GM12878 (cell line): Measurements from ENCODE around the gene RAMP1. TPM values are rescaled to one million over a fixed set of nuclear protein-coding genes. Genes with fewer than 3 reads are reported as not detected.
A peak's percentile ranks its signal among the peaks of the same experiment; 100 is the strongest.

Experiments used
- ATAC-seq: fragments of 200-7000 bp; cut with Tn5 transposase; 3 replicates; pipeline ENCODE4 v1.9.1; 2020; ENCODE audit warnings: mild to moderate bottlenecking, moderate library complexity
- BruUV-seq: library from RNA; stranded (reverse); fragments of 400-500 nt; replicated peaks from 2 replicates; lab custom pipeline; 2021; lab: Mats Ljungman, UMichigan
- CTCF ChIA-PET: fragments of 300-600 bp; sonication (Branson Sonifier 250); formaldehyde crosslinking; extraction: SDS; loops from one replicate; lab custom pipeline; 2021; ENCODE audit warnings: inconsistent platforms; lab: Yijun Ruan, JAX
- POLR2A ChIA-PET: fragments of 350-600 bp; formaldehyde crosslinking; extraction: SDS; loops from one replicate; lab custom pipeline; 2021; ENCODE audit warnings: inconsistent platforms; lab: Charles Lee
- RAD21 ChIA-PET: fragments of 300-600 bp; sonication (Branson Sonifier 250); formaldehyde crosslinking; loops from one replicate; lab custom pipeline; 2023; ENCODE audit warnings: antibody characterized with exemption; ENCODE audit not compliant: unreplicated experiment; lab: Charles Lee
- SMC1A ChIA-PET: fragments of 300-600 bp; sonication (Branson Sonifier 250); formaldehyde crosslinking; loops from one replicate; lab custom pipeline; 2023; ENCODE audit not compliant: unreplicated experiment, uncharacterized antibody; lab: Charles Lee
- DNase-seq: peaks from one replicate; pipeline ENCODE4 v3.0.0-alpha.2; 2011; ENCODE audit warnings: low read depth, low spot score
- FAIRE-seq: peaks from 3 replicates; lab custom pipeline; 2011; peaks lifted over from hg19 to GRCh38; lab: Jason Lieb, UNC
- H2AFZ ChIP-seq: 2 replicates; pipeline ENCODE4 v1.6.0; 2011; ENCODE audit warnings: low read depth, low read length, control low read depth; ENCODE audit not compliant: control insufficient read depth
- H3K27ac ChIP-seq: 2 replicates; pipeline ENCODE4 v1.5.1; 2011; ENCODE audit warnings: control low read depth; ENCODE audit not compliant: control insufficient read depth, insufficient read depth
- H3K27me3 ChIP-seq, 2 experiments: replicated peaks in 1 of 2; 2 replicates each; pipeline versions ENCODE4 v1.6.0 to v1.6.1; 2011; ENCODE audit warnings: low read length in 1 of 2; ENCODE audit not compliant: control insufficient read depth in 2 of 2, insufficient read depth in 2 of 2
- H3K36me3 ChIP-seq, 2 experiments: 2 replicates each; pipeline ENCODE4 v1.5.1; 2011; ENCODE audit warnings: low read length in 1 of 2; ENCODE audit not compliant: control insufficient read depth in 2 of 2, insufficient read depth in 2 of 2
- H3K4me1 ChIP-seq: 2 replicates; pipeline ENCODE4 v1.6.1; 2011; ENCODE audit warnings: mild to moderate bottlenecking, low read length, moderate library complexity, mixed read lengths; ENCODE audit not compliant: control insufficient read depth, insufficient read depth
- H3K4me2 ChIP-seq: 2 replicates; pipeline ENCODE4 v1.6.0; 2011; ENCODE audit warnings: control low read depth; ENCODE audit not compliant: control insufficient read depth, insufficient read depth
- H3K4me3 ChIP-seq: fragments of 200-600 bp; sonication (generic); 2 replicates; pipeline ENCODE4 v1.5.1; 2016
- H3K79me2 ChIP-seq: 2 replicates; pipeline ENCODE4 v1.6.0; 2011; ENCODE audit warnings: low read length; ENCODE audit not compliant: control insufficient read depth, insufficient read depth
- H3K9ac ChIP-seq: 2 replicates; pipeline ENCODE4 v1.8.0; 2011; ENCODE audit warnings: low read length, control low read depth, mixed read lengths; ENCODE audit not compliant: control insufficient read depth, insufficient read depth
- H3K9me3 ChIP-seq: replicated peaks from 3 replicates; pipeline ENCODE4 v1.5.1; 2011; ENCODE audit warnings: mild to moderate bottlenecking, low read length; ENCODE audit not compliant: control insufficient read depth, insufficient read depth
- H4K20me1 ChIP-seq: 2 replicates; pipeline ENCODE4 v1.6.0; 2011; ENCODE audit not compliant: control insufficient read depth, insufficient read depth
- NR2F1 ChIP-seq: fragments of 450-650 bp; conservative IDR thresholded peaks from 2 replicates; pipeline ENCODE4 v1.6.1; 2017; ENCODE audit warnings: mild to moderate bottlenecking
- RUNX3 ChIP-seq: IDR thresholded peaks from 2 replicates; pipeline ENCODE4 v1.6.1; 2012; ENCODE audit warnings: low read length, inconsistent platforms
- SPI1 ChIP-seq: IDR thresholded peaks from 2 replicates; pipeline ENCODE4 v1.6.1; 2011; ENCODE audit warnings: low read depth, mild to moderate bottlenecking, low read length, moderate library complexity, borderline replicate concordance; ENCODE audit not compliant: insufficient read depth
- SREBF1 ChIP-seq: IDR thresholded peaks from 2 replicates; pipeline ENCODE4 v1.6.1; 2012; ENCODE audit warnings: mild to moderate bottlenecking, low read length
- WGBS: methylation state at CpG from one replicate; pipeline ENCODE4 v1.1.6; 2016; ENCODE audit warnings: low lambda C conversion rate; ENCODE audit not compliant: insufficient replicate concordance, insufficient coverage; ENCODE audit errors: missing lambda C conversion rate; 5-methylcytosine and 5-hydroxymethylcytosine counted together
- in situ Hi-C: fragments of 300-500 bp; cut with MboI; formaldehyde crosslinking; loops from 9 replicates; pipeline ENCODE4 v1.14.3; 2018; ENCODE audit warnings: mixed read lengths
- intact Hi-C: fragments of 100-400 bp; cut with micrococcal nuclease; formaldehyde crosslinking; loops from one replicate; pipeline ENCODE4 v1.14.2; 2022; ENCODE audit not compliant: unreplicated experiment
- polyA plus RNA-seq, 11 experiments: library from polyadenylated mRNA; depleted of rRNA in 4 of 11; unstranded in 6 of 11; stranded (reverse) in 5 of 11; fragments of >200 nt; fragmentation: Nextera tagmentation in 4 of 11; fragmentation: Illumina TruSeq in 1 of 11; extraction: Ambion mirVana in 4 of 11; extraction: Trizol in 1 of 11; gene quantifications; 1 replicate in 1 of 11; 2 replicates in 10 of 11; pipeline versions ENCODE4 v1.2.1 to v1.2.3, GENCODE V29; 2011 to 2016; ENCODE audit warnings: inconsistent platforms in 2 of 11, missing spikeins in 2 of 11, low read depth in 1 of 11
- total RNA-seq, 4 experiments: library from RNA; depleted of rRNA in 3 of 4; stranded (reverse); fragments of >200 nt in 3 of 4; fragmentation: Illumina TruSeq in 1 of 4; extraction: Trizol in 1 of 4; gene quantifications; 2 replicates each; pipeline versions ENCODE4 v1.2.1 to v1.2.3, GENCODE V29; 2013 to 2021

The RAMP1 gene
- total and polyA plus RNA-seq, 10 of the 15 experiments (the other 5 are each of a cell fraction or from before 2014, with no cell fraction given), result 0.11 to 0.19 (median 0.12) TPM; not detected in 7

- Histone ChIP-seq H3K79me2 (no peaks in the 10 kb centered on the region), H3K36me3 (no peaks in the 10 kb centered on the region), H3K4me1 (peaks cover 5% of the 10 kb centered on the region), H3K27ac (no peak overlapping the region), H3K9ac (no peak overlapping the region), H3K4me2 (0 out of 2 replicates have a peak overlapping the region, but pooled peaks have one; percentile 25), H4K20me1 (no peaks in the 10 kb centered on the region), H3K4me3 (no peak overlapping the region), H3K9me3 (no peaks in the 10 kb centered on the region), H3K27me3 (no peaks in the 10 kb centered on the region), H2AFZ (peak overlapping the region; percentile 23; the same call in 1 of the 2 replicates)
- intact Hi-C loops (no loop called here), in situ Hi-C loops (no loop called here)
- no peak for FAIRE-seq
- 15% methylated on average over 22 of the region's 22 CpGs for WGBS
- CTCF ChIA-PET, result no interaction called here
- no peak for ATAC-seq
- POLR2A ChIA-PET, result no interaction called here
- SMC1A ChIA-PET, result no interaction called here
- no peak for DNase-seq
- RAD21 ChIA-PET, result interaction anchor here (1.1 kb wide), 1 partner anchor 395 kb away, joined by 4 read pairs; no protein-coding TSS in a partner anchor
- no TSS peak for BruUV-seq
- TF ChIP-seq SREBF1, result no peak
- TF ChIP-seq RUNX3, result peak; percentile 30; the same call in 1 of the 2 replicates
Observed at GRCh38 chr2:237868631-237869342, 9.4 kb downstream of the RAMP1 start.

DNA sequence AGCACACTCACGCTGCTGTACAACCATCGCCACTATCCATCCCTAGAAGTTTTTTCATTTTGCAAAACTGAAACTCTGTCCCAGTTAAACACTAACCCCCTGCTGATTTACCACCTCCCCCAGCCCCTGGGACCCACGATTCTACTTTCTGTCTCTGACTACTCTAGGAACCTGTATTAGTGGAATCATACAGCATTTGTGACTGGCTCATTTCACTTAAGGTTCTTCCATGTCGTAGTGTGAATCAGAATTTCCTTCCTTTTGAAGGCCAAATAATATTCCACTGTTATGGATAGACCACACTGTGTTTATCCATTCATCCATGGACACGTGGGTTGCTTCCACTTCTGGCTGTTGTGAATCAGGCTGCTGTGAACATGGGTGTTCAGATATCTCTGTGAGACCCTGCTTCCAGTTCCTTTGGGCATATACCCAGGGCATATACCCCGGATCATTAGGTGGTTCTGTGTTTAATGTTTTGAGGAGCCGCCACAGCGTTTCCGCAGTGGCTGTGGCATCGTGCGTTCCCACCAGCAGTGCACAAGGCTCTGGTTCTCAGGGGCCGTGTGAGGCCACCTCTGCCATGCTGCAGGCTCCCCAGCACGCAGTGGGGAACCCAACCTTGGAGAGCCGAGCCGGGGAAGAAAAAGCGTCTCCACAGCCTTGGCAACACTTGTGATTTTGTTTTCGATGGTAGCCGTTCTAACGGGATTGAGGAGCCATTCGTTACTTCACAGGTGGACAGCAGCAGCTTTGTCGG is 10.1 kb downstream of the RAMP1 start:
- no peak overlapping the region for H2AFZ ChIP-seq
- H3K27me3 ChIP-seq, result no peaks in the 10 kb centered on the region
- no peaks in the 10 kb centered on the region for H4K20me1 ChIP-seq
- no peaks in the 10 kb centered on the region for H3K9me3 ChIP-seq
- no peak overlapping the region for H3K4me3 ChIP-seq
- DNase-seq (no peak), FAIRE-seq (no peak), ATAC-seq (no peak)
- H3K27ac ChIP-seq, result no peak overlapping the region
- POLR2A ChIA-PET, result no interaction called here
- H3K36me3 ChIP-seq, result no peaks in the 10 kb centered on the region
- intact Hi-C loops (no loop called here), in situ Hi-C loops (no loop called here)
- RAD21 ChIA-PET, result interaction anchor here (1.1 kb wide), 1 partner anchor 394 kb away, joined by 4 read pairs; no protein-coding TSS in a partner anchor
- CTCF ChIA-PET, result interaction anchor here (0.6 kb wide), 1 partner anchor 489 kb away, joined by 3 read pairs; no protein-coding TSS in a partner anchor
- 0 out of 2 replicates have a peak overlapping the region, but pooled peaks have one; percentile 25 for H3K4me2 ChIP-seq
- H3K4me1 ChIP-seq, result peaks cover 5% of the 10 kb centered on the region
- SMC1A ChIA-PET, result no interaction called here
- H3K79me2 ChIP-seq, result no peaks in the 10 kb centered on the region
- no peak for TF ChIP-seq NR2F1
- no peak for TF ChIP-seq SPI1
- no TSS peak for BruUV-seq
- H3K9ac ChIP-seq, result no peak overlapping the region
- 61% methylated on average over 21 of the region's 21 CpGs for WGBS
